NK-92 treated with Interleukin-12 subunit alpha and Interleukin-12 subunit beta, amount 100 ng/mL, for 24 hours (cell line): Measurements from ENCODE around the gene SIX3.
A peak's percentile ranks its signal among the peaks of the same experiment; 100 is the strongest.

ENCODE experiments used
- DNase-seq: peaks from one replicate; lab custom pipeline; 2025; lab: John Stamatoyannopoulos, UW

The SIX3 gene

DNA sequence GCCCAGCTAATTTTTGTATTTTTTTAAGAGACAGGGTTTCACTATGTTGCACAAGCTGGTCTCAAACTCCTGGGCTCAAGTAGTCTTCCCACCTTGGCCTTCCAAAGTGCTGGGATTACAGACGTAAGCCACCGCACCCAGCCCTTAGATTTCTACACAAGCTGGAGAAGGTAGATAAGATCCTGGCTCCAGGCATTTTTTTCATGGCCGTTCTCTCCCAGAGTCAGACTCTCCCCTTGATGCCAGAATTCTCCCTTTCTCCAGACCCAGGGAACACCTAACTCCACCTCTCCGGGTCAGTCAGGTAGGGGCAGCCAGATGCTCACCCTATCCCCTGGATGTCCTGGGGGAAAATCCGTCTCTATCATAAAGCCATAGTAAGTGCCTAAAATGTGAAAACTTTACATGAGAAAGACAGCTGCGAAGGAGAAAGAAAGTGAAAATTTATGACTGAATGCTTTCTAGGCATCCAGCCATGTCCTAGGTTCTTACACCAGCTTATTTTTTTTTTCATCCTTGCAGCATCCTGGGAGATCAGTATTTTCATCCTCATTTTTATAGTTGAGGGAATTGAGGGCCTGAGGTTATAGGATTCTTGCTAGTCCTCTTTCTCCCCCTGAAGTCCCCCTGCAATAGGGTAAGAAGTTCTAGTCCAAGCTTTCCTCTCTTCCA lies 16.3 kb downstream of the SIX3 start:
- DNase-seq: no peak

GRCh38 chr2:44959855-44960254 lies 18.4 kb downstream of the SIX3 start:
- no peak for DNase-seq

DNA sequence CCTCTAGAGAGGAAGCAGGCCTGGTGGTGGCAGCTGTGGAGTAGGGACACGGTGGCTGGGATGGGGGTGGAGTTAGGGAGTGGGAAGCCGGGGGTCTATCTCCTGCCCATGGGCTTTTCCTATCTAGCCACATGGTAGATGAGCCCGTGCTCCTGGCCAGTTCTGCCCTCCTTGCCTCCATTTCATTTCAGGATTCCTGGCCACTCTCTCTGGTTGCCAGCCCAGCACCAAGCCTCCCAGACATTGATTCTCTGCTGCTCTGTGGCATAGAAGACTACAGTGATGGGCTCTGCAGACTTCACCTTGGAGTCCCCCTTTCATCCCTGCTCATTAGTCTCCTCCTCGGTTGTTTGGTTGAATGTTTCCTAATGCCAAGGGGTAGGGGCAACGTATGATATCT lies 19.4 kb downstream of the SIX3 start:
- no peak for DNase-seq

GRCh38 chr2:44962176-44962695 lies 20.7 kb downstream of the SIX3 start:
- no peak for DNase-seq

- no peak for DNase-seq
These were observed 23.3 kb downstream of the SIX3 start for GRCh38 chr2:44964752-44965236.

DNA sequence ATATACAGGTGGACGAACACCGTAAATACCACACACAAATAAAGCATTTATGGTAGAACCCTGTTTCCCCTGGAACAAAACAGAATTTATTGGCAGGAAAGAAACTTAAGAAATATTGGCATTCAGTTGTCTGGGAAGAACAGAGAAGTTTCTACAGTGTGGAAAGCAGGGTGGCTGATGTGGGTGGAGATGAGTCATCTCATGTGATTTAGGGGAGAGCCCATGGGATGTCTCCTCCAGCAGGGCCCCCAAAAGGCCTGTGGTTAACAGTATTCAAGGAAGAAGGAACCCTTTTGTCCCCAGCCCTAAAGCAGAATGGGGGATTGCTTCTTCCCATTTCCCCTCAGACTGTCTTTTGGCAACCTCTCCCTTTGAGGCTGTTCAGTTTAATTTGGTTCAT lies 24.2 kb downstream of the SIX3 start:
- DNase-seq: no peak

DNA sequence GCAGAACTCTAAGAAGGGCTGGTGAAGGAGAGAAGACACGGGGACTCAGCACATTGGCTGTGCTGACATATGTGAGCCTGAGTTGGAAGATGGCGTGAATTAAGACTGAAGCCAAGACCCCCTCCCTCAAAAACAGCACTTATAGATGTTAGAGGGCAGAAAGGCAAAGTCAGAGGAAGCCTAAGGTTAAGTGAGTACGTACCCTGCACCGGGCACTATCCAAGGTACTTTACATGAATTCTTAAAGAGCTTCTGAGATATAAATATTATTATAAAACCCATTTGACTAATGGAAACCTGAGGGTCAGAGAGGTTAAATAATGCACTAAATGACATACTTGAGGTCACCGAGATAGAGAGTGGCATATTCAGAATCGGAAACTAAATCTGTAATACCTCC lies 25.6 kb downstream of the SIX3 start:
- no peak for DNase-seq

DNA sequence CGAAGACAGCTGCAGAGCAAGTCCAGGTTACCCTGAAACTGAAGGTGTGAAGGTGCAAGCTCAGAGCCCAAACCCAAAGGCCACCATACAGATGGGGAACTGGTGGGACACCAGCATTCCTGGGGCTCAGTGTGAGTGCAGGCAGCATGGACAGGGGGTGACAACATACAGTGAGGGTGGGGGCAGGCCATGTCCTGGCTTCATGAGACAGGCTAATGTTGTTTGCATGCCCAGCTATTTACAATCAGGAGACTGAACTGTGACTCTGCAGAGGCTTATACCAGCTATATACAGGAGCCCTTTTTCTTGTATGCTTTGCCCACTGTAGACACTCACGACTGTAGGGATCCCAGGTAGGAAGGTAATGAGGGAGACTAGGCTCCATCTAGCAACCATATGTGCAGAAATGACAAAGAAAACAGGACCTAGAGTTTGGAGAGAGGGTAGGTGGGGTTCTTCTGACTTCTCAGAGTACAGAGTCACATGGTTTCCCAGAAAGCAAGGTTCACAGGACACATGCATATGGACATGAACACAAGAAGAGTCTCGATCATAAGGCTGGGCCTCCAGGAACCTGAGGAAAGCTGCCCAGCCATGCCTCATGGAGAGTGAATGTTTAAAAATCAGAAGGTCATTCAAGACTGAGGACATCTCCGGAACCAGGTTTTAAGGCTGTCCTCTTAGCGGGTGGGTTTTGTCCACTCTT lies 26.4 kb downstream of the SIX3 start:
- no peak for DNase-seq

- DNase-seq: no peak
These were observed 28.4 kb downstream of the SIX3 start for GRCh38 chr2:44969936-44970335.

DNA sequence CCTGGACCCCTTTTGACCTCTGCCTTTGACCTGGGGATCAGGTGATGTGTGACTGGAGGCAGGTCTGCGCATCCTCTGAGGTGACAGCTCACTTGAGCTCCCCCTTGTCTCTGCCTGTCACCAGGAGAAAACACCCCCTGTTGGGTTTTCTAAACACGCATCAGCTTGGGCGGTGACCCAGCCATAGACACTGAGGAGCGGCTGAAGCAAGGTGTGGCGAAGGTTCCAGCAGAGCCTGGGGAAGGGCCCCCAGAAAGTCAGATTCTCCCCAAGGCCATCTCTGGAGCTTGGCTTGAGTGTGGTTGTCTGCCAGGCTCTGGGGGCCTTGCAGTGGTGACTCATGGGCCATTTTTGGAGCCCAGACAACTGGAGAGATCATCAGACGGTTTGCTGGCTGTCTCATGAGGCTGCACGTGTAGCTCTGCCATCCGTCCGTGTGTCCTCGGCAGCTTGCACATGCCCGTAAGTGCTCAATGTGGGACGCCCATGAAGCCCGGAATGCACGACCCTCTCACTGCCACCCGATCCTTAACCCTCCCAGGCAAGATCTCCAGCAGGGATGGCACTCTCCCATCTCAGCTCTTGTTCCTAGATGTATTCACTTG lies 29.4 kb downstream of the SIX3 start:
- no peak for DNase-seq

GRCh38 chr2:44972771-44973535 lies 31.5 kb downstream of the SIX3 start:
- DNase-seq: no peak

- DNase-seq: no peak
These were observed 32.7 kb downstream of the SIX3 start for GRCh38 chr2:44974064-44974715.

DNA sequence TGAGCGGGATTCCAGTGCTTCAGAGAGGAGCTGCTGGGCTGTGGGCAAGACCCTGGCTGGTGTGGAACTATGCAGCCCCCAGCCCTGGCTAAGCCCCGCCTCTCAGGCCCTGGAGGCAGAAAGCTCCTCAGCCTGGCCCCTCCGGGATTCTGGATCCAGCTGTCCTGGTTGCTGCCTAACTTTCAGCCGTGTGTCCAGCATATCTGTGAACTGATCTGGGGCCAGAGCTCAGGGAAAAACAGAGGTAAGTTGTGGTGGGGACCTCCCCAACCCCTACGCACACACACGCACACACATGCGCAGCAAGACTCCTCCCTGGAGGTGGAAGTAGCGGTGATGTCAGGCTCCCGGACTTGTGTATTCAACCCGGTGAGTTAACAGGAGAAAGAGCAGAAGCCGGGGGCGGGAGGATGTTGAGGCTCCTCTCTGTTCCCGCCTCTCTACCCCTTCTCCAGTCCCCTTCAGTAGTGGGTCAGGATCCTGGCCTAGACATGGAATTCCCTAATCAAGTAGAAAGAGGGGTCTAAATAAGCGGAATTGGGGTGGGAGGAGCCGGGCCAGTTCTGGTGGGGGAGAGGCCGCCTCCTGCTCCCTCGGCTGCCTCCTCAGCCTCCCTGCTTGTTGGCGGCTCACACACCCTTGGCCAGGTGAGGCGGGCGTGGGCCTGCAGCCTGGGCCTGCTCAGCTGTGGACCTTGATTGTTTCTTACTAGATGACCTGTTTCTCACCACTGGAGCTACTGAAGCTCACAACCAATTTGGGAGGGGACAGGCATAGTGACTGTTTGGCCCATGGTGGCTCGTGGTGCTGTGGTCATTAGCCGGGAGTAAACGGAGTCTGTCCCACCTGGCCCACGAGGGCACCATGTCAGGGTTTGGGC lies 34.3 kb downstream of the SIX3 start:
- DNase-seq: no peak

DNA sequence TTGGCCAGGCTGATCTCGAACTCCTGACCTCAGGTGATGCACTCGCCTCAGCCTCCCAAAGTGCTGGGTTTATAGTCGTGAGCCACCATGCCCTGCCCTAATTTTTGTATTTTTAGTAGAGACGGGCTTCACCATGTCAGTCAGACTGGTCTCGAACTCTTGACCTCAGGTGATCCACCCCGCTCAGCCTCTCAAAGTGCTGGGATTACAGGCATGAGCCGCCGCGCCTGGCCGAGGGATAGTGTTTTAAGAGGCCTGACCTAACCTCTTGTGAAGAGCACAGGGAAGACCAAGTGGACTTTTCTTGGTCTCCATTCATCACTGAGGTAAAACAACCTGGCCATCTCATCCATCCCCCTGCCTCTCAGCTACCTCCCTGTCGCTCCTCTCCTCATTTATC lies 38.1 kb downstream of the SIX3 start:
- no peak for DNase-seq

GRCh38 chr2:44980751-44981713 lies 39.5 kb downstream of the SIX3 start:
- no peak for DNase-seq

- peak; percentile 13 for DNase-seq
These were observed 40.2 kb downstream of the SIX3 start for GRCh38 chr2:44981714-44982108.

- DNase-seq: no peak
These were observed 42.5 kb downstream of the SIX3 start for GRCh38 chr2:44983836-44984604.

GRCh38 chr2:44989176-44989575 lies 47.7 kb downstream of the SIX3 start:
- DNase-seq: no peak

DNA sequence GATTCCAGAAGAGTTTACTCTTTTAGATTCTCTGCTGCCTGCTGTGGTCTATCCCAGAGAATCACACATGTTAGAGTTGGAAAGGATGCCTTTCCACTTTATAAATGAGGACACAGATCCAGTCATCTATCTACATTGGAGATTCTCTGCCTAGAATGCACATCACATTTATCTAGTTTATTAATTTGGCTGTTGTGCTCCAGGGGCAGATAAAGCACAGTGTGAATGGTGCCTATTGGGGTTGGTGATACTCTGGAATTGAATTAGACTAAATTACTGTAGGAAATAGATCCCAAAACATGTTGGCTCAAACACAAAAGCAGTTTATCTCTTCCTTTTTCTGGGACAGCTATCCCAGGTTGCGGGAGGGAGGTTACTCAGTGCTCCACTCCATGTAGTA lies 52.9 kb downstream of the SIX3 start:
- DNase-seq: no peak
